HEK293T (cell line): ENCODE data around the gene CAMK2A.

Experiments
- BHLHE40 ChIP-seq: fragments of 450-650 bp; IDR thresholded peaks from 2 replicates; pipeline ENCODE4 v1.6.1; 2016; ENCODE audit warnings: mild to moderate bottlenecking, moderate library complexity, borderline replicate concordance
- ELF4 ChIP-seq: fragments of 450-650 bp; IDR thresholded peaks from 2 replicates; pipeline ENCODE4 v1.6.1; 2017; ENCODE audit warnings: antibody characterized with exemption
- FOXK2 ChIP-seq: fragments of 450-650 bp; IDR thresholded peaks from 2 replicates; pipeline ENCODE4 v1.6.1; 2016; ENCODE audit warnings: mild to moderate bottlenecking
- FOXM1 ChIP-seq: fragments of 450-650 bp; IDR thresholded peaks from 2 replicates; pipeline ENCODE4 v1.6.1; 2017; ENCODE audit warnings: mild to moderate bottlenecking, borderline replicate concordance
- HDGF ChIP-seq: fragments of 450-650 bp; IDR thresholded peaks from 2 replicates; pipeline ENCODE4 v1.6.1; 2017; ENCODE audit warnings: antibody characterized with exemption, borderline replicate concordance
- L3MBTL2 ChIP-seq: fragments of 450-650 bp; conservative IDR thresholded peaks from 2 replicates; pipeline ENCODE4 v1.6.1; 2016; ENCODE audit warnings: mild to moderate bottlenecking
- NFRKB ChIP-seq: fragments of 450-650 bp; IDR thresholded peaks from 2 replicates; pipeline ENCODE4 v1.6.1; 2016; ENCODE audit warnings: mild to moderate bottlenecking, moderate library complexity
- SP1 ChIP-seq: fragments of 450-650 bp; IDR thresholded peaks from 2 replicates; pipeline ENCODE4 v1.6.1; 2017
- SUZ12 ChIP-seq: fragments of 450-650 bp; IDR thresholded peaks from 2 replicates; pipeline ENCODE4 v1.6.1; 2016; ENCODE audit warnings: mild to moderate bottlenecking
- TARDBP ChIP-seq: fragments of 450-650 bp; IDR thresholded peaks from 2 replicates; pipeline ENCODE4 v1.6.1; 2016
- ZNF384 ChIP-seq: fragments of 450-650 bp; IDR thresholded peaks from 2 replicates; pipeline ENCODE4 v1.6.1; 2016

DNA sequence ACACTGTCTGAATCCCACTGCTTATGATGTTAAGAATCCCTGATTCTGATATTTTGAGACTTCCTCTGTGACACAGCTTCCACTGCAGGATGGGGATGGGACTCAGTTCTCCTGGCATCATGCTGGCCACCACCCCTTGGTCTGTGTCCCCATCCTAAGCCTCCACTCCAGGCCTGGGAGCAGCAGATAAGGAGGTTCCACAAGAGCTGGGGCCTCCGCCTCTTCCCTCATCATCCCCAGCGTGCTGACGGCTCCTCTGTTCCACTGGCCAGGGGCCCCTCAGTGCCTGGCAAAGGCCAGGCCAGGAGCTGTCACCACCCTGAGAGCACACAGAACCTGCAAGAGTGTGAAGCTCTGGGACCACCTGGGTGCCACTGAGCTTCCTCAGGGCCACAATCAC is 40.6 kb downstream of the CAMK2A start:
- TF ChIP-seq FOXM1 = no peak
- no peak for TF ChIP-seq L3MBTL2
- no peak for TF ChIP-seq FOXK2
- no peak for TF ChIP-seq BHLHE40
- TF ChIP-seq ZNF384 = no peak
- TF ChIP-seq ELF4 = no peak
- no peak for TF ChIP-seq SP1
- TF ChIP-seq TARDBP = no peak
- no peak for TF ChIP-seq HDGF
- no peak for TF ChIP-seq NFRKB
- TF ChIP-seq SUZ12 = no peak
